GM12892 (cell line): ENCODE data around the gene RNPEPL1.

ENCODE experiments used
- DNase-seq: peaks from one replicate; pipeline ENCODE4 v3.0.0; 2011; ENCODE audit not compliant: insufficient read length
- FAIRE-seq: peaks from 2 replicates; lab custom pipeline; 2011; peaks lifted over from hg19 to GRCh38; lab: Jason Lieb, UNC
- POLR2A ChIP-seq: IDR thresholded peaks from 2 replicates; pipeline ENCODE4 v1.6.1; 2011; ENCODE audit warnings: low read depth, low read length, control low read depth
- POLR2AphosphoS5 ChIP-seq: IDR thresholded peaks from 2 replicates; pipeline ENCODE4 v1.6.1; 2011; ENCODE audit warnings: low read depth, low read length, control low read depth
- TAF1 ChIP-seq: IDR thresholded peaks from 2 replicates; pipeline ENCODE4 v1.6.1; 2011; ENCODE audit warnings: low read depth, mild to moderate bottlenecking, control low read depth, low read length, borderline replicate concordance

The RNPEPL1 gene

DNA sequence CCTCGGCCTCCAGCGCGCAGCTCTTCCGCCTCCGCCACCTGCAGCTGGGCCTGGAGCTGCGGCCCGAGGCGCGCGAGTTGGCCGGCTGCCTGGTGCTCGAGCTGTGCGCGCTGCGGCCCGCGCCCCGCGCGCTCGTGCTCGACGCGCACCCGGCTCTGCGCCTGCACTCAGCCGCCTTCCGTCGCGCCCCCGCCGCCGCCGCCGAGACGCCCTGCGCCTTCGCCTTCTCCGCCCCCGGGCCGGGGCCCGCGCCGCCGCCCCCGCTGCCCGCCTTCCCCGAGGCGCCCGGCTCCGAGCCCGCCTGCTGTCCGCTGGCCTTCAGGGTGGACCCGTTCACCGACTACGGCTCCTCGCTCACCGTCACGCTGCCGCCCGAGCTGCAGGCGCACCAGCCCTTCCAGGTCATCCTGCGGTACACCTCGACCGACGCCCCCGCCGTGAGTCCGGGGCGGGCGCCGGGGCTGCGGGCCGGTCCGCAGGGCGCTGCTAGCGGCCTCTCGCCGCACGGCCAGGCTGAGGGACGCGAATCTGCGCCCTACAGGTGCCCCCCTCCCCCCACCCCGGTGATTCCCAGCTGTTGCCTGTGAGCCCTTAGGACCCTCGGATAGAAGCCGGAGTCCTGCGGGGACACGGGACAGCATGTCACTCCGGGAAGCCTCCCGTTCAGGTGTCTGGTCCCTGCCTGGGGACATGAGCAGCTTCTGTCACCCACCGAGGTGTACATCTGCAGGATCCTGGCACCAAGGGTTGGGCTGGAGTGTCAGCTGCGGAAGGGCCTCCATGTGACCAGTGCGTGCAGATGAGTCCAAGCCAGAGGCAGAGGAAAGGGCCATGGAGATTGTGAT, 616 bp downstream of the RNPEPL1 start:
- peak; percentile 92 for FAIRE-seq

DNA sequence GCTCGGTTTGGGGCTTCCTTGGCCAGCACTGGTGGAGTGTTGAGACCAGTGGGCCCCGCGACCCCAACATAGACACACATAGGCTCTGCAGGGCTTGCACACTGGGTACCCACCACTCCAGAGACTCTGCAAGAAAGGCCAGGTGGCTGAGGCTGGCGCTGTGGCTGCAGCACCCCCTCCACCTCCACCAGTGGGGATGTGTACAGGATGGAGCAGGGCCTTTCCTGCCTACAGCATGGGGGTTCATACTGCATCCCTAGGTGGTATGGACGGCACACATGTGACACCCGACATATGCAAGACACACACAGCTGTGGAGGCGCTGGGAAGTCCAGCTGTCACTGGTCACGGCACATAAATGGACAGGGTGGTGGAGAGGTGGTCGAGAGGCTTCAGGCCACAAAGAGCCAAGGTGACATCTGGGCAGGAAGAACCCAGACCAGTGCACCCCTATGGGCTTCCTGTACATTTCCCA, 1.3 kb downstream of the RNPEPL1 start:
- FAIRE-seq, result no peak
- TF ChIP-seq POLR2A (no peak), TAF1 (no peak), POLR2AphosphoS5 (no peak)
- no peak for DNase-seq

More for the DNA sequence above, 616 bp downstream of the RNPEPL1 start:
- TF ChIP-seq POLR2A, result peak; percentile 62; the same call in 1 of the 2 replicates
- TF ChIP-seq TAF1, result no peak
- peak; percentile 66 for DNase-seq

DNA sequence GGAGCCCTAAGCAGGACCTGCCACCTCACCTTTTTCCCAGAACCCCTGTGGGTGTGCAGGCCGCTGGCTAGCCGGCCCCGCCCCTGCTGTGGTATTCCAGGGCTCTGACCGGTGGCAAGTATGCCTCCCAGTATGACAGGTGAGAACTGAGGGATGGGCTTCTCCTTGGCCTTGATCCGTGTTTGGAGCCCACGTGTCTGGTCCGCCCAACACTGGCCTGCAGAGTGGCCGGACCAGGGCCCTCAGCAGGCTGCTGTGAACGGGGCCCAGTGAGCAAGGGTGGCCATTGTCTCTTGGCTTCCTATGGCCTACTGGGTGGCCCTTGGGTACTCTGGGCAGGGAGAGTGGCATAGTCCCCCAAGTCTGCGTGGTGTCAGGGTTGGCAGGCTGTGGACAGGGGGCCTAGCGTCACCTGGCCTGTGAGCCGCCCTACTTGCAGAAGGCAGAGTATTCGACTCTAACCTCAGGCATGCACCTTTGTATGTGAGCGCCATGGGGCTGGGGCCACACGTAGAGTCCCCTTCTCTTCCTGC, 1.8 kb downstream of the RNPEPL1 start:
- no peak for FAIRE-seq
- no peak for DNase-seq
- TF ChIP-seq TAF1 (no peak), POLR2AphosphoS5 (no peak), POLR2A (no peak)

DNA sequence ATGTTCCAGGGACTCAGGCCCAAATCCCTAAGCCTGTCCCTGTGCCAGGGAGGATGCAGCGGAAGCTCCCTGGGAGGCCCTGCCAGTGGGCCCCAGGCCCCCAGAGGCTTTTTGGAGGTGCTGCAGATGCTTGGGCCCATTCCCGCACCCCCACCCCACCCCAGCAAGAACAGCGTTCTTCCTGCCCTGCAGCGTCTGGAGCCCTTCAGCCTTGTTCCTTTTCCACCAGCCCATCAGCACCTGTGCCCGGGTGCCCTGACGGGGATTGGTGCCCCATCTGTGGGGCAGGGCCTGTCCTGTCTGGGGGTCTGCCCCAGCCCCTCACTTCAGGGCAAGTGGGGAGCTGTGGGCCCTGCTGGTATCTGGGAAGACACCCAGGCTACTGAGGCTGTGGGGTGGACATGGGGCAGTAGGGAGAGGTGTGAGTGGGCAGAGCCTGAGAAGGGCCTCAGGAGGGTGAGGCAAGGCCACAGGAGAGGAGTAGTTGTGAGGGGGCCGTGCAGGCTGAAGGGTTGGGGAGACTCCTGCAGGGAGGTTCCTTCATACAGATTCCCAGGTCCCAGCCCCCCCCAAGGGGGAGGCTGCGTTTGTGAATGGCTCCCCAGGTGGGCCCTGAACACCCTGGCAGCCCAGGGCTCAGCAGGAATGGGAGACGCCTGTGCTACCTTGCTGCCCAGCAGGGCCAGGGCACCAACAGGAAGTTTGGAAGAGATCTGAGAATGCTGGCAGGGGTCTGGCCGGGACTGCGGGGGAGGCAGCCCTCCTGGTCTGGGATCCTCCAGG, 2.4 kb downstream of the RNPEPL1 start:
- TF ChIP-seq TAF1, result no peak
- TF ChIP-seq POLR2AphosphoS5, result no peak
- no peak for TF ChIP-seq POLR2A
- FAIRE-seq, result no peak
- no peak for DNase-seq

DNA sequence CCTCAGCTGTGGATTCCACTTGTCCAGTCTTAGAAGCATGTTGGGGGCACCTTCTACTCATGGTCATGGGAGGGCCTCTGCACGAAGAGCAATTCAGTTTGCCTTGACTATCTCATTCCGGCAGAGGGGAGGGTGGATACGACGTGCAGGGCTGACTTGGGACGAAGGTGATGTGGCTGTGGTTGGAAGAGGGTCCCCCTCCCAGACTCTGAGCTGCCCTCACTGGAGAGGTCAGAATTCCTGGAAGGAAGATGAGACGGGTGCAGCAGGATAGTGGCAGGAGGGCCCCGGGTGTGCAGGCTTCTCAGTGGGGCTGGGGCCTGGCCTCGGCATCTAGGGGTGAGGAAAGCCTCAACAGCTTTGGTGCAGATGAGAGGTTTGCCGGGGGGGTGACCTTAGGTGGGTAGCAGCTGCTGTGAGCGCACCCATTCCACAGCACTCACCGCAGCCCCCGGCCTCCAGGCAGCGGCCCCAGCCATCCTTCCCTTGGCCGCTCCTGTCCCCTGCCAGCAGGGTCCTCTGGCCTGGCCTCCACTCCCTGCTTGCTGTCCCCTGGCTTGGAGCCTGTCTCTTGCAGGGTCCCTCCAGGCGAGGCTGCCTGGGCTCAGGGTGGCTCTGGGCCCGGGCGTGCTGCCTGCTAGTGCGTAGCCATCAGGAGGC, 3.2 kb downstream of the RNPEPL1 start:
- no peak for TF ChIP-seq TAF1
- TF ChIP-seq POLR2AphosphoS5, result no peak
- no peak for TF ChIP-seq POLR2A
- DNase-seq (no peak), FAIRE-seq (no peak)

DNA sequence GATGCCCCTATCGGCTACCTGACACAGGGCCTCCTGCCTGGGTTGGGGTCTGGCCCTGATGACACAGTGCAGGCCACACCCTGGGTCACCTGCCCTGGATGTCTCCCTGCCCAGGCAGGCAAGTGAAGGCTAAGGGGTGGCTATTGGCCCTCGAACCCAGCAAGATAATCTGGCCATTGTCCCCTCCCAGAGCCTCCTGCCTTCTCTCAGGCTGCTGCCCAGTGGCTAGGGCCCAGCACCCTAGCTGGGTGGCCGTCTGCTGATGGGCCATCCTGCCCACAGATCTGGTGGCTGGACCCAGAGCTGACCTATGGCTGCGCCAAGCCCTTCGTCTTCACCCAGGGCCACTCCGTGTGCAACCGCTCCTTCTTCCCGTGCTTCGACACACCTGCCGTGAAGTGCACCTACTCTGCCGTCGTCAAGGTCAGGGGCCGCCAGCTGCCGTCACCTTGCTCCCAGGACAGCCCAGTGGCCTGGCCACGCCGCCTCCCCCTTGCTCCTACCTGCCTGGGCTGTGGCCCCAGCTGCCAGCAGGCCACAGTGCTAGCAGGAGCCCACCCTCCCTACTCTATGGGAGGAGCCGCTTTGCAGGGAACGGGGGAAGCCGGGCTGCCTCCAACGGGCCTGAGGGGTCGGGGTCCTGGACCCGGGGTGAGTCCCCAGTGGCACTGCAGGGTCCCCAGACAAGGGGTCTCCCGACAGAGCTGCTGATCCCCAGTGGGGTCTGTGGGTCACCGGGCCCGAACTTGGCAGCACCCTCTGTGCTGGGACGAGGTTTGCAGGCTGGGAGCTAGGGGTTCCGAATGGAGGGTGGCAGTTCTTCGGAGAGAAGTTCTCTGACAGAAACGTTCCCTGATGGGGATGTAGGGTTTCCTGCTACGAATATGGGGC, 4.1 kb downstream of the RNPEPL1 start:
- TF ChIP-seq POLR2AphosphoS5, result no peak
- no peak for TF ChIP-seq POLR2A
- TF ChIP-seq TAF1, result no peak
- DNase-seq (no peak), FAIRE-seq (no peak)

DNA sequence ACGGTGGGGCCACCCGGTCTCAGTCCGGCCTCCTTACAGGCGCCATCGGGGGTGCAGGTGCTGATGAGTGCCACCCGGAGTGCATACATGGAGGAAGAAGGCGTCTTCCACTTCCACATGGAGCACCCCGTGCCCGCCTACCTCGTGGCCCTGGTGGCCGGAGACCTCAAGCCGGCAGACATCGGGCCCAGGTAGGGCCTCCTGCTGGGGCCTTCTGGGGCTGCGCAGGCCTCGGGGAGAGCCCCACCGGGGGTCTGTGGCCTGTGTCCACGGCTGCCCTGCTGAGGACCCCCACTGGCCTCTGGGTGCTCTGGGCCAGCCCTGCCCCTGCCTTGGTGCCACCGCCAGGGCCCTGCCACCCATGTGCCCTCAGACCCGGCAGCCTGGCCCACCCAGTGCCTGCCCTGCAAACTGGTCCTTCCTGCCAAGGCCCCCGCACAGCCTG, 4.8 kb downstream of the RNPEPL1 start:
- no peak for TF ChIP-seq TAF1
- no peak for TF ChIP-seq POLR2A
- no peak for TF ChIP-seq POLR2AphosphoS5
- FAIRE-seq (no peak), DNase-seq (no peak)

DNA sequence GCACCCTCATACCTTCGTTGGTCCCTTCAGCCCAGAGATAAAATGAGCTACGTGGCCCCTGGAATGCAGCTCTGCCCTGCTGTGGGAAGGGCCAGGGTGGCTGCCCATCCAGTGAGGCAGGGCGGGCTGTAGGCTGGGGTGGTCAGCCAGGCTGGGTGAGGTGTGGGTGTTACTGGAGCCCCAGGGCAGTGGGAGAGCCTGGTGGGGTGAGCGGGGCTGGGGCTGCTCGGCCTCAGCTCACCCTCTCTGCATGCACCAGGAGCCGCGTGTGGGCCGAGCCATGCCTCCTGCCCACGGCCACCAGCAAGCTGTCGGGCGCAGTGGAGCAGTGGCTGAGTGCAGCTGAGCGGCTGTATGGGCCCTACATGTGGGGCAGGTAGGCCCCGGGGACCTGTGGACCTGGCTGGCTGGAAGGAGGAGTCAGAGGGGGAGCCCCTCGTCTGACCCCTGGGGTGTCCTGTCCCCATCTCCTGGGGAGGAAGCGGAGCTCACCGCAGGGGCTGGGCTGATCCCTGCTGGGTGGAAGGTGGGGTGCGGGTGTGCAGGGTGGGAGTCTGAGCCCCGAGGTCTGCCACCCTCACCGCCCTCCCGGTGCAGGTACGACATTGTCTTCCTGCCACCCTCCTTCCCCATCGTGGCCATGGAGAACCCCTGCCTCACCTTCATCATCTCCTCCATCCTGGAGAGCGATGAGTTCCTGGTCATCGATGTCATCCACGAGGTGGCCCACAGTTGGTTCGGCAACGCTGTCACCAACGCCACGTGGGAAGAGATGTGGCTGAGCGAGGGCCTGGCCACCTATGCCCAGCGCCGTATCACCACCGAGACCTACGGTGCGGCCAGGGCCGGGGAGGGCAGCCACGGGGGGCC, 5.5 kb downstream of the RNPEPL1 start:
- DNase-seq, result no peak
- FAIRE-seq, result no peak
- TF ChIP-seq TAF1, result no peak
- TF ChIP-seq POLR2A, result no peak
- no peak for TF ChIP-seq POLR2AphosphoS5

DNA sequence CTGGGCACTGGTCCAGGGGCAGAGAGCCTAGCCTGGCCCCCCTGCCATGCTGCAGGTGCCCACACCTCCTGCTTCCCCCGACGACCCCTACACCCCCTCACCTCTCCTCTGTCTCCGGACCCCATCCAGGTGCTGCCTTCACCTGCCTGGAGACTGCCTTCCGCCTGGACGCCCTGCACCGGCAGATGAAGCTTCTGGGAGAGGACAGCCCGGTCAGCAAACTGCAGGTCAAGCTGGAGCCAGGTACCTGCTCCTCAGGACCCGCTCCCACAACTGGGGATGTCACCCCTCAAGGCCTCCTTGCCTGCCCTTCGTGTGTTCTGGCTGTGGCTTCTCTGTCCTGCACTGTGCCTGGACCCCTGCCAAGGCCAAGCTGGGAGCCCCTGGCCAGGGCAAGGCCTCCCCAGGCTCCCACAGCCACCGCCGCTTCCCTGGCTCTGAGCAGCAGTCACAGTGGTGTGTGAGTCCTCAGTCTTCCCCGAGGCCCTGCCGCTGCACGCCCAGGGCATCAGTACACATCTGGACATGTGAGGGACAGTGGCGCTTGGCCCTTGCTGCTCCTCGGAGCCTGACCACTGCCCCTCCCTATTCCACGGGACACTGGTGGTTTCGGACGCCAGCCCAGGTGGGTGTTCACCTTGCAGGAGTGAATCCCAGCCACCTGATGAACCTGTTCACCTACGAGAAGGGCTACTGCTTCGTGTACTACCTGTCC, 6.3 kb downstream of the RNPEPL1 start:
- FAIRE-seq (no peak), DNase-seq (no peak)
- TF ChIP-seq POLR2A (no peak), TAF1 (no peak), POLR2AphosphoS5 (no peak)
